Activated B cell treated with CpG ODN at 0.5 μM for 24 hours (primary cell): ENCODE data around the gene CDK5RAP3. TPM values are rescaled to one million over a fixed set of nuclear protein-coding genes. Genes with fewer than 3 reads are reported as not detected.
"Not testable (repeated sequence)": the region's sequence is repeated elsewhere in the genome, so short reads cannot be mapped to it uniquely, and the experiment has no call there.

Experiments used
- ATAC-seq: fragments of 200-7000 bp; cut with Tn5 transposase; one replicate; pipeline ENCODE4 v1.10.0; 2021; ENCODE audit warnings: low read depth, mild to moderate bottlenecking, moderate library complexity
- CTCF ChIA-PET: fragments of 350-600 bp; sonication (Branson Sonifier 250); formaldehyde crosslinking; loops from one replicate; lab custom pipeline; 2021; ENCODE audit warnings: antibody characterized with exemption; lab: Charles Lee
- POLR2A ChIA-PET: fragments of 350-600 bp; sonication (Branson Sonifier 250); formaldehyde crosslinking; loops from one replicate; lab custom pipeline; 2021; ENCODE audit warnings: antibody characterized with exemption; lab: Charles Lee
- DNase-seq: peaks from one replicate; pipeline ENCODE4 v3.0.0; 2022
- H3K27ac Mint-ChIP-seq: one replicate; pipeline ENCODE4 v1.8.0; 2020; ENCODE audit warnings: mixed read lengths
- H3K27me3 Mint-ChIP-seq: one replicate; pipeline ENCODE4 v1.8.0; 2021; ENCODE audit warnings: mixed read lengths
- H3K36me3 Mint-ChIP-seq: one replicate; pipeline ENCODE4 v1.8.0; 2021; ENCODE audit warnings: low read depth, mixed read lengths
- H3K4me1 Mint-ChIP-seq: one replicate; pipeline ENCODE4 v1.8.0; 2021; ENCODE audit warnings: mixed read lengths
- H3K4me3 Mint-ChIP-seq: one replicate; pipeline ENCODE4 v1.8.0; 2020; ENCODE audit warnings: mild to moderate bottlenecking, mixed read lengths
- H3K9me3 Mint-ChIP-seq: one replicate; pipeline ENCODE4 v1.8.0; 2020; ENCODE audit warnings: mixed read lengths
- CTCF ChIP-seq: fragments of 200-600 bp; IDR thresholded peaks from one replicate; pipeline ENCODE4 v1.8.0; 2022; ENCODE audit warnings: antibody characterized with exemption, mild to moderate bottlenecking
- intact Hi-C: fragments of 100-400 bp; cut with micrococcal nuclease; formaldehyde crosslinking; loops from one replicate; pipeline ENCODE4 v1.15.1; 2024
- total RNA-seq: library from RNA; stranded (reverse); gene quantifications from 2 replicates; pipeline ENCODE4 v1.2.3, GENCODE V29; 2022

The CDK5RAP3 gene
- total RNA-seq, 1 donor from 2014 or later = 286 TPM

GRCh38 chr17:48014595-48015111 is 43.7 kb downstream of the CDK5RAP3 start:
- no peak for TF ChIP-seq CTCF
- CTCF ChIA-PET = interaction anchor here (4.6 kb wide), 1 partner anchor 36 kb away, joined by 30 read pairs; no protein-coding TSS in a partner anchor
- H3K4me3 Mint-ChIP-seq = no peak overlapping the region
- H3K9me3 Mint-ChIP-seq = no peaks in the 10 kb centered on the region
- peaks cover 12% of the 10 kb centered on the region for H3K27me3 Mint-ChIP-seq
- ATAC-seq = no peak
- intact Hi-C loops = no loop called here
- peaks cover 27% of the 10 kb centered on the region for H3K4me1 Mint-ChIP-seq
- no peak for DNase-seq
- POLR2A ChIA-PET = no interaction called here
- H3K27ac Mint-ChIP-seq = no peak overlapping the region
- H3K36me3 Mint-ChIP-seq = no peaks in the 10 kb centered on the region

GRCh38 chr17:48016112-48016511 is 45.2 kb downstream of the CDK5RAP3 start:
- ATAC-seq = no peak
- Mint-ChIP-seq H3K36me3 (no peaks in the 10 kb centered on the region), H3K9me3 (no peaks in the 10 kb centered on the region), H3K4me1 (peaks cover 27% of the 10 kb centered on the region), H3K27ac (no peak overlapping the region), H3K27me3 (peaks cover 11% of the 10 kb centered on the region), H3K4me3 (no peak overlapping the region)
- DNase-seq = no peak
- ChIA-PET CTCF (interaction anchor here (1.9 to 4.6 kb wide), 3 partner anchors 38 to 175 kb away, joined by 5 to 30 read pairs (median 8); partner anchors contain the start of gene SCRN2), POLR2A (no interaction called here)
- intact Hi-C loops = no loop called here
- TF ChIP-seq CTCF = no peak

GRCh38 chr17:48017817-48018158 is 46.9 kb downstream of the CDK5RAP3 start:
- ATAC-seq = peak; percentile 35
- Mint-ChIP-seq H3K27me3 (peaks cover 12% of the 10 kb centered on the region), H3K27ac (peak overlapping the region; percentile 74), H3K4me1 (peaks cover 13% of the 10 kb centered on the region), H3K4me3 (peak overlapping the region; percentile 3)
- not testable (repeated sequence) for H3K36me3 Mint-ChIP-seq, H3K9me3 Mint-ChIP-seq, DNase-seq
- CTCF ChIA-PET = interaction anchor here (0.6 to 4.6 kb wide), 11 partner anchors 37 to 80 kb away, joined by 3 to 30 read pairs (median 3); partner anchors contain the start of gene CDK5RAP3
- POLR2A ChIA-PET = interaction anchor here (0.5 to 1.2 kb wide), 7 partner anchors 15 to 1396 kb away, joined by 3 to 4 read pairs (median 3); no protein-coding TSS in a partner anchor
- intact Hi-C loops = loop anchor here (1.0 kb wide), 2 partner anchors 39 to 68 kb away; no protein-coding TSS in a partner anchor

GRCh38 chr17:48021934-48022333 is 51.0 kb downstream of the CDK5RAP3 start:
- H3K9me3 Mint-ChIP-seq = no peaks in the 10 kb centered on the region
- no peak for TF ChIP-seq CTCF
- ChIA-PET POLR2A (no interaction called here), CTCF (interaction anchor here (0.6 to 1.9 kb wide), 3 partner anchors 10 to 54 kb away, joined by 3 to 4 read pairs (median 3); no protein-coding TSS in a partner anchor)
- H3K27me3 Mint-ChIP-seq = peaks cover 10% of the 10 kb centered on the region
- ATAC-seq = no peak
- no peak overlapping the region for H3K27ac Mint-ChIP-seq
- H3K36me3 Mint-ChIP-seq = peaks cover 2% of the 10 kb centered on the region
- intact Hi-C loops = loop anchor here (10.0 kb wide), 1 partner anchor 433 kb away; no protein-coding TSS in a partner anchor
- H3K4me3 Mint-ChIP-seq = no peak overlapping the region
- DNase-seq = no peak
- peaks cover 47% of the 10 kb centered on the region for H3K4me1 Mint-ChIP-seq

GRCh38 chr17:48022901-48023300 is 52.0 kb downstream of the CDK5RAP3 start:
- H3K4me3 Mint-ChIP-seq = peak overlapping the region; percentile 82
- intact Hi-C loops = loop anchor here (1.0 to 10.0 kb wide), 2 partner anchors 11 to 432 kb away; no protein-coding TSS in a partner anchor
- no peak for ATAC-seq
- POLR2A ChIA-PET = interaction anchor here (0.6 kb wide), 1 partner anchor 15 kb away, joined by 3 read pairs; no protein-coding TSS in a partner anchor
- no peak for TF ChIP-seq CTCF
- peaks cover 10% of the 10 kb centered on the region for H3K27me3 Mint-ChIP-seq
- no peaks in the 10 kb centered on the region for H3K9me3 Mint-ChIP-seq
- peaks cover 39% of the 10 kb centered on the region for H3K4me1 Mint-ChIP-seq
- H3K36me3 Mint-ChIP-seq = peaks cover 2% of the 10 kb centered on the region
- DNase-seq = no peak
- CTCF ChIA-PET = interaction anchor here (1.1 kb wide), 1 partner anchor 11 kb away, joined by 3 read pairs; no protein-coding TSS in a partner anchor
- H3K27ac Mint-ChIP-seq = no peak overlapping the region
